ENCODE measurements around the gene UBE2G1. TPM values are rescaled to one million over a fixed set of nuclear protein-coding genes. Genes with fewer than 3 reads are reported as not detected.

Gene UBE2G1
- total and polyA plus RNA-seq, 2 of the 8 experiments (the other 6 are each of a cell fraction or from before 2014, with no cell fraction given), result 73.9 to 170 TPM

- no peak overlapping the region for H2BK120ac ChIP-seq (replicated peaks; ENCODE audit: low read depth, low read length)
- no peak overlapping the region for H3K27ac ChIP-seq (ENCODE audit: low read depth, low read length)
- no peaks in the 10 kb centered on the region for H3K23me2 ChIP-seq (ENCODE audit: low read depth, low read length)
- no peak for DNase-seq (ENCODE audit: low read depth in 1 of 2, low spot score in 2 of 2)
- H3K4me1 ChIP-seq (replicated peaks in 1 of 4; ENCODE audit: control insufficient read depth in 3 of 4, insufficient read depth in 4 of 4, low read length in 3 of 4), result peaks cover 0 to 13% (median 1%) of the 10 kb centered on the region in 4 experiments; a peak in 4 of 7 replicates
- H4K8ac ChIP-seq (ENCODE audit: extremely low read depth, insufficient read depth, low read length), result no peak overlapping the region
- H3K4me3 ChIP-seq (ENCODE audit: extremely low read depth in 1 of 4, insufficient read depth in 2 of 4, low read depth in 3 of 4, low read length in 4 of 4), result no peak overlapping the region
- no peak overlapping the region for H3K18ac ChIP-seq (ENCODE audit: extremely low read depth, low read length)
- no peaks in the 10 kb centered on the region; a peak in 2 of 8 replicates for H3K36me3 ChIP-seq (ENCODE audit: control insufficient read depth in 2 of 4, insufficient read depth in 4 of 4, low read length in 3 of 4)
- no peak overlapping the region for H2BK5ac ChIP-seq (ENCODE audit: low read depth, low read length)
- no peak overlapping the region for H4K5ac ChIP-seq (ENCODE audit: insufficient read length, low read depth, low read length)
- FAIRE-seq, result no peak
- H2BK15ac ChIP-seq (ENCODE audit: low read length), result no peak overlapping the region
- H2AK5ac ChIP-seq (ENCODE audit: low read depth, low read length), result no peak overlapping the region
- no peak overlapping the region for H2BK12ac ChIP-seq (ENCODE audit: low read depth, low read length)
- WGBS, 2 experiments (ENCODE audit: extremely low coverage in 1 of 2, insufficient coverage in 1 of 2, insufficient read length in 1 of 2, insufficient replicate concordance in 2 of 2, low coverage in 1 of 2, low lambda C conversion rate in 2 of 2, missing lambda C conversion rate in 1 of 2), result 88% methylated on average over 1 of the region's 1 CpG; no CpG with 5 or more reads in 1 of the 2 experiments
- peak overlapping the region in 1 of 4 experiments; percentile 13; a peak in 2 of 7 replicates for H3K9ac ChIP-seq (replicated peaks in 1 of 4; ENCODE audit: extremely low read depth in 1 of 4, low read depth in 3 of 4, low read length in 3 of 4)
- peaks cover 5% of the 10 kb centered on the region for H3K79me1 ChIP-seq (ENCODE audit: low read depth, low read length)
- H2BK20ac ChIP-seq (ENCODE audit: low read length), result no peak overlapping the region
- H4K91ac ChIP-seq (replicated peaks; ENCODE audit: insufficient read length, low read length), result no peak overlapping the region
- POLR2A ChIA-PET (ENCODE audit: partially characterized antibody), result no interaction called here
- no peaks in the 10 kb centered on the region; a peak in 1 of 4 replicates for H3K9me3 ChIP-seq (ENCODE audit: insufficient read depth in 2 of 2, low read depth in 1 of 2, low read length in 1 of 2)
- no peak overlapping the region for H3K56ac ChIP-seq (replicated peaks; ENCODE audit: insufficient read length, low read depth, low read length)
- peaks cover 38 to 95% of the 10 kb centered on the region in 2 experiments; a peak in 3 of 4 replicates for H3K79me2 ChIP-seq (ENCODE audit: control insufficient read depth in 1 of 2, insufficient read depth in 2 of 2, low read length in 2 of 2)
- H3K27me3 ChIP-seq (replicated peaks in 1 of 4; ENCODE audit: control insufficient read depth in 3 of 4, extremely low read depth in 1 of 4, insufficient read depth in 3 of 4, low read length in 3 of 4), result no peaks in the 10 kb centered on the region
- H3K4ac ChIP-seq (replicated peaks; ENCODE audit: insufficient read length, low read depth, low read length), result no peak overlapping the region
- H3K23ac ChIP-seq (ENCODE audit: insufficient read length), result no peak overlapping the region
- CTCF ChIA-PET (ENCODE audit: partially characterized antibody), result interaction anchor here (0.7 kb wide), 1 partner anchor 52 kb away, joined by 3 read pairs; no protein-coding TSS in a partner anchor
- H2AFZ ChIP-seq (ENCODE audit: low read length), result no peak overlapping the region
- H3K14ac ChIP-seq (ENCODE audit: insufficient read length), result no peak overlapping the region
- no peak overlapping the region for H3K4me2 ChIP-seq (ENCODE audit: insufficient read depth in 1 of 2, low read depth in 2 of 2, low read length in 2 of 2)
- peaks cover 16 to 18% of the 10 kb centered on the region in 2 experiments for H4K20me1 ChIP-seq (replicated peaks in 1 of 2; ENCODE audit: control insufficient read depth in 1 of 2, insufficient read depth in 2 of 2, low read length in 2 of 2)
- TF ChIP-seq TBP (IDR thresholded peaks at IDR 0.05; ENCODE audit: low read depth, low read length) (no peak), BACH1 (IDR thresholded peaks at IDR 0.05; ENCODE audit: low read length) (no peak), POLR2A (IDR thresholded peaks at IDR 0.05; ENCODE audit: control extremely low read depth in 1 of 2, low read depth in 2 of 2, low read length in 2 of 2) (no peak), SIRT6 (IDR thresholded peaks at IDR 0.05; ENCODE audit: low read length) (no peak), RAD21 (IDR thresholded peaks at IDR 0.05 in 1 of 2, conservative IDR thresholded peaks at IDR 0.05 in 1 of 2; ENCODE audit: low read depth in 2 of 2, low read length in 2 of 2) (no peak), NANOG (IDR thresholded peaks at IDR 0.05; ENCODE audit: insufficient read depth, low read depth, low read length, poor library complexity, severe bottlenecking) (no peak), SIX5 (IDR thresholded peaks at IDR 0.05; ENCODE audit: low read depth, low read length) (no peak), HDAC6 (IDR thresholded peaks at IDR 0.05; ENCODE audit: low read depth, low read length) (no peak), ZNF274 (IDR thresholded peaks at IDR 0.05; ENCODE audit: borderline replicate concordance, extremely low read depth, low read length) (no peak), RBBP5 (IDR thresholded peaks at IDR 0.05; ENCODE audit: borderline replicate concordance, low read depth, low read length) (no peak), NRF1 (IDR thresholded peaks at IDR 0.05; ENCODE audit: low read depth, low read length) (no peak), TEAD4 (IDR thresholded peaks at IDR 0.05; ENCODE audit: low read depth, low read length) (no peak), EP300 (IDR thresholded peaks at IDR 0.05; ENCODE audit: borderline replicate concordance in 1 of 2, low read depth in 2 of 2, low read length in 2 of 2) (no peak), CREB1 (IDR thresholded peaks at IDR 0.05) (no peak), POU5F1 (IDR thresholded peaks at IDR 0.05; ENCODE audit: low read depth, low read length) (no peak), MAFK (IDR thresholded peaks at IDR 0.05; ENCODE audit: low read depth, low read length) (no peak)
These were observed 51.9 kb downstream of the UBE2G1 start for GRCh38 chr17:4314618-4315017.

Measured in H1 (cell line).